Measurements from ENCODE around the gene POFUT2. TPM values are rescaled to one million over a fixed set of nuclear protein-coding genes. Genes with fewer than 3 reads are reported as not detected.

Gene POFUT2
- total and polyA plus RNA-seq, 9 donors: 25.7 to 52.9 (median 40.1) TPM

DNA sequence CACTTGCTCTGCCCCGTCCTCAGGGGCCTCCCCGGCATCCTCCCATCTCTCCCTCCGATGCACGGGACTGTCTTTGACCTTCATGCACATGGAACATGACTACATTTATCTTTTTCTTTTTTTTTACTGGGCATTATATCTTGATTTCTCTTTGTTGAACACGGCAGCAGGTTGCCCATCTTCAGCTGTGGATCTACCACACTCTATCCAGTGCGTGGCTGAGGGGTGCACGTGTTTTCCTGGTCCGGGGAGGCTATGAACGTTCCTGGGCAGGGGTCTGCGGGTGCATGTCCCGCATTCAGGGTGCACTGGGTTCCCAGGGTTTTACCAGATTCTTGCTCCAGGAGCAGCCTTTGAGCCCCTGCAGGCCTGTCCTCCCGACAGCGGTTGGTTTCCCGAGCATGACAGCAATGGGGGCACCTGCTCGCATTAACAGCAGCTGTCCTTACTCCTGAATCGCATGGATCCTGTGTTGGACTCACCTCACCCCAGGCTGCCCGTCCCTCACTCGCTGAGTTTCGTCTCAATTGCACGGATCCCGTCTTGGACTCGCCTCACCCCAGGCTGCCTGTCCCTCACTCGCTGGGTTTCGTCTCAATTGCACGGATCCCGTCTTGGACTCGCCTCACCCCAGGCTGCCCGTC is 7.4 kb downstream of the POFUT2 start:
- H3K4me3 ChIP-seq: no peak overlapping the region
- intact Hi-C loops (cut with DNase I): loop anchor here in 2 of 4 donors (10.0 kb wide), 2 partner anchors 325 to 405 kb away; partner anchors contain the start of gene PTTG1IP (in 1 of the 2)
- DNase-seq: peak; percentile 7 to 26 (median 15)
- H3K27ac ChIP-seq: no peak overlapping the region
- no peaks in the 10 kb centered on the region for H3K9me3 ChIP-seq
- H3K36me3 ChIP-seq: no peaks in the 10 kb centered on the region
- TF ChIP-seq EP300 (IDR thresholded peaks at IDR 0.05) (no peak), POLR2A (IDR thresholded peaks at IDR 0.05) (no peak)
- TF ChIP-seq, protein P1, sequence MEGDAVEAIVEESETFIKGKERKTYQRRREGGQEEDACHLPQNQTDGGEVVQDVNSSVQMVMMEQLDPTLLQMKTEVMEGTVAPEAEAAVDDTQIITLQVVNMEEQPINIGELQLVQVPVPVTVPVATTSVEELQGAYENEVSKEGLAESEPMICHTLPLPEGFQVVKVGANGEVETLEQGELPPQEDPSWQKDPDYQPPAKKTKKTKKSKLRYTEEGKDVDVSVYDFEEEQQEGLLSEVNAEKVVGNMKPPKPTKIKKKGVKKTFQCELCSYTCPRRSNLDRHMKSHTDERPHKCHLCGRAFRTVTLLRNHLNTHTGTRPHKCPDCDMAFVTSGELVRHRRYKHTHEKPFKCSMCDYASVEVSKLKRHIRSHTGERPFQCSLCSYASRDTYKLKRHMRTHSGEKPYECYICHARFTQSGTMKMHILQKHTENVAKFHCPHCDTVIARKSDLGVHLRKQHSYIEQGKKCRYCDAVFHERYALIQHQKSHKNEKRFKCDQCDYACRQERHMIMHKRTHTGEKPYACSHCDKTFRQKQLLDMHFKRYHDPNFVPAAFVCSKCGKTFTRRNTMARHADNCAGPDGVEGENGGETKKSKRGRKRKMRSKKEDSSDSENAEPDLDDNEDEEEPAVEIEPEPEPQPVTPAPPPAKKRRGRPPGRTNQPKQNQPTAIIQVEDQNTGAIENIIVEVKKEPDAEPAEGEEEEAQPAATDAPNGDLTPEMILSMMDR (IDR thresholded peaks at IDR 0.05): no peak
- 93 to 95% (median 93%) methylated on average over 28 of the region's 28 CpGs for WGBS, 3 donors
- H3K27me3 ChIP-seq: no peaks in the 10 kb centered on the region
- H3K4me1 ChIP-seq (ENCODE audit: insufficient read depth): no peaks in the 10 kb centered on the region

DNA sequence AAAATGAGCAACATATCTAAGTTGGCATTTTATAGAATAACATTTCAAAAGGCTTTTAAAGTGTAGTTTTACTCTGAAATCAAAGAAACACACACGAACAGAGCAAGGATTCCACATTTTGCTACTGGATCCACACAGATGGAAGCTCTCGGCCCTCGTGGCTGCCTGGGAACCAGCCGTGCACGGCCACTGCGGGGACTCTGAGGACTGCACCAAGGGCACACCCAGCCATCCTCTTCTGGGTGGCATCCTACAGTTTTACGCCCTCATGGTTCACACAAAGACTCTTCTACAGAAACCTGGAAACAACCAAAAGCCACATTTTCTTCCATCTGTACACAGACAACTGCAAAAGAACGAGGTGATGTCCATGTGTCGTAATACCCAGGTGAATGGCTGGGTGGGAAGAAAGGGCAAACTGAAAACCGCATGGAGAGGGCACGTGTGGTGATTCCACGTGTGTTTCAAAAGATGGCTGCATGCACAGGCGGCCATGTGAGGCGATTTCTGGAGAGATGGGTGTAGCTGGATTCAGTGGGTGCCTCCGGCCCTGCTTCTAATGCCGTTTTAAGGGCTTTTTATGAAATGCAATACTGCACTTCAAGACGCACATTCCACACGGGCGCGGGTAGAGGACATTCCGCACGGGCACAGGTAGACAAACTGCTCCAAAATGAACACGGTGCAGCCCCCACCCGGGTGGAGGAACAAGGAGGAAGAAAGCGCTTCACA is 8.1 kb downstream of the POFUT2 start:
- DNase-seq: peak; percentile 7 to 28 (median 14)

DNA sequence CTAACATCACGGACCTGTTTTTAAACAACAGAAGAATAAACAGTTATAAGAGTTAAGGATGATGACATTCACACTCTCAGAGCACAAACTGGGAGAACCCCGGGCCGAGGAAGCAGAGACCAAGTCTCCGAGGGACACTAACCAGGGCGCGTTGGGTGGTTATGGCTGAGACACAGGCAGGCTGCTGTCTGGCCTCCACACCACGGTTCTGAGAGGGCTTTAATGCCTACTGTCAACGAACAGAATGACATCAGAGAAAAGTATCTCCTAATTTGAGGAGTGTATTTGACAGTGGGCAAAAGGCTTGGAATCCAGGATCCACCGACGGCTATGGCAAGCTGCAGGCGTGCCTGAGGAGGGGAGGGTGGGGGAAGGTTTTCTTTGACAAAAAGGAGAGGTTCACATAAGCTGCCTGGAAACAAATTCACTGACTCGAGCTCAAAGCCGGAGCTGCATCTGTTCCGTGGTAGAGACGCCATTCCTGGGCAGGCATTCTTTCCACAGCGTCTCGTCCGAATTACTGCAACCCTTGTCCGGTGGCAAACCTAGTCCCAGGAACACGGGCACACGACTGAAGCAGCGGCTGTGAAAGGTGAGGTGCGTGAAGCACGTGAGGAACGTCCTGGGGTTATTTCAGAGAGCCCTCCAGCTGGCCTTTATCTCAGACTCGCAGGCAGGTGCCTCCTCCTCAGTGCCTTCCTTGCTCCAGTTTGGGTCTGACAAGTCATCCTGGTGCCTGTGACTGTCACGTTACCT is 9.4 kb downstream of the POFUT2 start:
- peak in 4 of 5 donors; percentile 5 to 18 (median 16) for DNase-seq
- Histone ChIP-seq H3K4me1 (ENCODE audit: insufficient read depth) (no peaks in the 10 kb centered on the region), H3K27me3 (no peaks in the 10 kb centered on the region), H3K9me3 (no peaks in the 10 kb centered on the region), H3K36me3 (no peaks in the 10 kb centered on the region), H3K4me3 (no peak overlapping the region), H3K27ac (no peak overlapping the region)
- intact Hi-C loops (cut with DNase I): loop anchor here in 1 of 4 donors (5.0 kb wide), 2 partner anchors 51 to 331 kb away; no protein-coding TSS in a partner anchor
- 86 to 90% (median 88%) methylated on average over 27 of the region's 27 CpGs for WGBS, 3 donors
- TF ChIP-seq EP300 (IDR thresholded peaks at IDR 0.05): no peak
- TF ChIP-seq POLR2A (IDR thresholded peaks at IDR 0.05): no peak
- TF ChIP-seq, protein P1 (IDR thresholded peaks at IDR 0.05): no peak

More for the DNA sequence above, 8.1 kb downstream of the POFUT2 start:
- H3K4me1 ChIP-seq (ENCODE audit: insufficient read depth): no peaks in the 10 kb centered on the region
- no peaks in the 10 kb centered on the region for H3K9me3 ChIP-seq
- H3K36me3 ChIP-seq: no peaks in the 10 kb centered on the region
- intact Hi-C loops (cut with DNase I): loop anchor here in 2 of 4 donors (5.0 to 10.0 kb wide), 4 partner anchors 52 to 405 kb away; partner anchors contain the start of gene PTTG1IP (in 1 of the 2)
- 83 to 87% (median 85%) methylated on average over 25 of the region's 25 CpGs for WGBS, 3 donors
- H3K4me3 ChIP-seq: no peak overlapping the region
- TF ChIP-seq, protein P1 (IDR thresholded peaks at IDR 0.05): no peak
- TF ChIP-seq EP300 (IDR thresholded peaks at IDR 0.05) (no peak), POLR2A (IDR thresholded peaks at IDR 0.05) (no peak)
- no peaks in the 10 kb centered on the region for H3K27me3 ChIP-seq
- H3K27ac ChIP-seq: no peak overlapping the region

Measured in ovary (tissue), 9 donors.